Pancreas (tissue), 10 donors: ENCODE data around the gene SLC2A8. TPM values are rescaled to one million over a fixed set of nuclear protein-coding genes. Genes with fewer than 3 reads are reported as not detected.

Experiments
- ATAC-seq, 4 donors: fragments of 200-7000 bp; cut with Tn5 transposase; one replicate each; pipeline versions ENCODE4 v1.8.0 to v1.9.1; 2020; ENCODE audit warnings: mild to moderate bottlenecking in 4 of 4, moderate library complexity in 4 of 4
- DNase-seq, 6 donors: peaks; one replicate each; pipeline ENCODE4 v3.0.0-alpha.2; 2020
- FAIRE-seq: peaks from 2 replicates; lab custom pipeline; 2012; peaks lifted over from hg19 to GRCh38; lab: Jason Lieb, UNC
- H3K27ac ChIP-seq, 4 donors: fragments of 200-600 bp; sonication (generic); 1 replicate in 3 of 4; 2 replicates in 1 of 4; pipeline versions ENCODE4 v1.5.0 to v1.8.0; 2020
- H3K27me3 ChIP-seq, 4 donors: fragments of 200-600 bp; one replicate each; pipeline ENCODE4 v1.8.0; 2021
- H3K36me3 ChIP-seq, 3 donors: fragments of 200-600 bp; sonication (generic) in 1 of 3; one replicate each; pipeline versions ENCODE4 v1.5.0 to v1.8.0; 2020 to 2021
- H3K4me1 ChIP-seq, 3 donors: fragments of 200-600 bp; one replicate each; pipeline ENCODE4 v1.8.0; 2021
- H3K4me3 ChIP-seq, 4 donors: fragments of 200-600 bp; sonication (generic) in 2 of 4; one replicate each; pipeline versions ENCODE4 v1.5.0 to v1.8.0; 2020 to 2021
- H3K9me3 ChIP-seq, 4 donors: fragments of 200-600 bp; one replicate each; pipeline ENCODE4 v1.8.0; 2021
- WGBS, 2 donors: extraction: QIAGEN DNeasy Blood & Tissue Kit; methylation state at CpG; one replicate each; pipeline ENCODE4 v1.1.7; 2013; 5-methylcytosine and 5-hydroxymethylcytosine counted together
- intact Hi-C, 3 donors: fragments of 100-400 bp; cut with DNase I; formaldehyde crosslinking; loops; one replicate each; pipeline versions ENCODE4 v1.11.1 to v1.14.2; 2022
- polyA plus RNA-seq, 2 donors: library from polyadenylated mRNA; stranded (reverse); fragments of 200-250 nt; gene quantifications; one replicate each; pipeline ENCODE4 v1.2.3, GENCODE V29; 2013
- total RNA-seq, 6 donors: library from RNA; stranded (reverse); fragmentation: NEBNext Ultra II Directional in 4 of 6; extraction: Animal tissue kit (Norgen Biotek cat#: 25700) in 4 of 6; gene quantifications; one replicate each; pipeline versions ENCODE4 v1.2.1 to v1.2.4, GENCODE V29; 2021 to 2023
- TF ChIP-seq, protein P1 (sequence below), 4 donors: fragments of 200-600 bp; sonication (generic) in 3 of 4; IDR thresholded peaks; one replicate each; pipeline versions ENCODE4 v1.5.0 to v1.8.0; 2021; ENCODE audit warnings: antibody characterized with exemption in 4 of 4
- donor health status: healthy with polysubstance abuse.
- donor health status: DM: no; HTN: no; CAD: no; lungs with moderate emphysema.
- donor health status: DM: no; HTN: no; CAD: no.
- donor health status: control.
- donor health status: control.
- donor health status: Bipolar disorder and iron deficiency.
- donor health status: DM: yes; HTN: yes; CAD: no.
- donor health status: DM: no; HTN: no; CAD: no.
- donor health status: DM: no; HTN: no; CAD: no.
- donor health status: DM: yes; HTN: yes; CAD: no.

SLC2A8 gene
- total and polyA plus RNA-seq, 8 donors: 5.5 to 18.9 (median 7.7) TPM

DNA sequence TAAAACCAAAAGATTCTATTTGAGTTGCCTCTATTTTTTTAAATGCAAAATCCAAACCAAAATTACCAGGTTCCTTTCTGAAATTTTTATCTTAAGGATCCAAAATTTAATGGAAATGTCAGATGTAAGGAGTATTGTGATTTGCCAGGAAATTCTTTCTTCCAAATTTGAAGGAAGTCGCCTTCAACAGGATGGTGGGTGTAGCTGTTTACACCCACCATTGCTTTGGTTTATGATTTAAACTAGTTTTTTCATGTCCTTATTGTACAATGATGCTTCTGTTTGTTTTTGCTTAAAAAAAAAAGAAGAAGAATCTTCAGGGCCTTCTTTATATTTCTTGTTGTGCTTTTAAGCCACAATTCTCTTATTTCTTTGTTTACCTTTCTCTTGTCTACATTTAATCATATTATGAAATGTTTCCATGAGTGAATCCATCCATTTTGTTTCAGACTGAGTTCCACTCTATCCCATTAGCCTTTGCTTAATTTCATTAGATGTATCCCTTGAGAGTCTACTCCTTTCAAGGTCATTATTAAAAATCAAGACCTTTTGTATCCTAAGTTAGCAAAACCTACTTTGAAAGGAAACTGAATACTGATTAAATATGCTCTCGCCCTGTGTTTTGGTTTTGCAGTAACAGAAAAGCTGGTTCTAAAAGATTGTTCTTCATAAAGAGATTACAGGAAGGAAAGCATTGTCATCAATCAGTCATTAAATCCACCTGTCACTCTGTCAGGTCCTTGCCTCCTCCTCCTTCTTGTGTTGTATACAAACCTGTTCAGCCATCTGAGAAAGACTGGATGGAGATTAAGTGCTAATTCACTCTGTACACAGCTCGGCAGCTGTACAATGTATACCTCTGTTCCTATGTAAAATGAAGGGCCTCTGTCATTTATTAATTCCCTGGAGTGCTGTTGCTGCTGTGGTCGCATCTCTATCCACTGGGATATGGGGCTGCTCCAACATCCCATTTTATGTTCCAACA is 45.5 kb upstream of the SLC2A8 start:
- DNase-seq (no peak), FAIRE-seq (no peak), ATAC-seq (no peak)
- H3K27me3 ChIP-seq: no peaks in the 10 kb centered on the region
- no peak overlapping the region for H3K27ac ChIP-seq
- WGBS, 2 donors: 82 to 89% methylated on average over 4 of the region's 4 CpGs
- no peaks in the 10 kb centered on the region for H3K9me3 ChIP-seq
- TF ChIP-seq, protein P1, sequence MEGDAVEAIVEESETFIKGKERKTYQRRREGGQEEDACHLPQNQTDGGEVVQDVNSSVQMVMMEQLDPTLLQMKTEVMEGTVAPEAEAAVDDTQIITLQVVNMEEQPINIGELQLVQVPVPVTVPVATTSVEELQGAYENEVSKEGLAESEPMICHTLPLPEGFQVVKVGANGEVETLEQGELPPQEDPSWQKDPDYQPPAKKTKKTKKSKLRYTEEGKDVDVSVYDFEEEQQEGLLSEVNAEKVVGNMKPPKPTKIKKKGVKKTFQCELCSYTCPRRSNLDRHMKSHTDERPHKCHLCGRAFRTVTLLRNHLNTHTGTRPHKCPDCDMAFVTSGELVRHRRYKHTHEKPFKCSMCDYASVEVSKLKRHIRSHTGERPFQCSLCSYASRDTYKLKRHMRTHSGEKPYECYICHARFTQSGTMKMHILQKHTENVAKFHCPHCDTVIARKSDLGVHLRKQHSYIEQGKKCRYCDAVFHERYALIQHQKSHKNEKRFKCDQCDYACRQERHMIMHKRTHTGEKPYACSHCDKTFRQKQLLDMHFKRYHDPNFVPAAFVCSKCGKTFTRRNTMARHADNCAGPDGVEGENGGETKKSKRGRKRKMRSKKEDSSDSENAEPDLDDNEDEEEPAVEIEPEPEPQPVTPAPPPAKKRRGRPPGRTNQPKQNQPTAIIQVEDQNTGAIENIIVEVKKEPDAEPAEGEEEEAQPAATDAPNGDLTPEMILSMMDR (IDR thresholded peaks at IDR 0.05): no peak
- H3K4me1 ChIP-seq: peaks cover 0 to 4% (median 0%) of the 10 kb centered on the region in 3 donors
- H3K36me3 ChIP-seq: no peaks in the 10 kb centered on the region
- intact Hi-C loops: no loop called here
- no peak overlapping the region for H3K4me3 ChIP-seq

DNA sequence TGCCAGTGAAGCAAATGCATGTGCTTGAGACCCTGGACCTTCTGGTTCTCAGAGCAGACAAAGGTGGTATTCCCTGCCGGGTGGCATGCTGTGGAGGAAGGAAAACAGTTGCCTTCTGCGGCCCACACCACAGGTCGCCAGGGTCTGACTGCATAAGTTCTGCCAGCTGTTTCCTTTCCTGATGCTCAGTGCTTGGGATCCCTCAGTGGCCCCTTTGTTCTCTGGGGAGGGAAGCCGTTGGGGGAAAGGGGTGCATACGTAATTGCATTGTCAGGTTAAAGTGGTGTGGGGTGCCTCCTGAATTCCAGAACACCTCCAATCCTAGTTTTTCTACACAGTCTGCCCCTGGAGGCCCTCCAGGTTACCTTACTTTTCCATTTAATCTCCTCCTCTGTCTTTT is 43.1 kb upstream of the SLC2A8 start:
- TF ChIP-seq, protein P1 (IDR thresholded peaks at IDR 0.05): no peak

DNA sequence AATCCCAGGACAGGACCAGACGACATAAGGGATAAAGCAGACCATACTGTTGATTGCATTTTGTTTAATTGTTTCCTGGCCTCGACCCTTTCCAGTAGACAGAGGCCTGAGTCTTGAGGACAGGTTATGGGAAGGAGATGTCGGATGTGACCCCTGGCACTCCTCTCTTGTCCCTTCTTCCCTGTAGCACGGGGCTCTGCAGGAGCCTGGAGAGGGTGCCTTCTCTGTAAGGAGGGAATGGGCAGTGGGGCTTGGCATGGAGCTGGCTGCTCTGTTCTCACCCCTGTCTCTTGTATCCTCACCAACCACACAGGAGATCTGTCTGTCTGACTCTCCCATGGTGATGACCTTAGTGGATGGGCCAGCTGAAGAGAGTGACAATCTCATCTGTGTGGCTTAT is 40.1 kb upstream of the SLC2A8 start:
- Histone ChIP-seq H3K9me3 (no peaks in the 10 kb centered on the region), H3K4me3 (no peak overlapping the region), H3K27me3 (no peaks in the 10 kb centered on the region), H3K4me1 (no peaks in the 10 kb centered on the region), H3K36me3 (no peaks in the 10 kb centered on the region), H3K27ac (no peak overlapping the region)
- ATAC-seq (no peak), FAIRE-seq (no peak), DNase-seq (no peak)
- TF ChIP-seq, protein P1 (IDR thresholded peaks at IDR 0.05): no peak
- intact Hi-C loops: no loop called here
- 64 to 77% methylated on average over 3 to 4 of the region's 4 CpGs for WGBS, 2 donors

More for the DNA sequence above, 43.1 kb upstream of the SLC2A8 start:
- no peak overlapping the region for H3K27ac ChIP-seq
- intact Hi-C loops: no loop called here
- 80 to 85% methylated on average over 5 of the region's 5 CpGs for WGBS, 2 donors
- ATAC-seq: no peak
- H3K4me1 ChIP-seq: peaks cover 0 to 4% (median 0%) of the 10 kb centered on the region in 3 donors
- no peaks in the 10 kb centered on the region for H3K9me3 ChIP-seq
- H3K36me3 ChIP-seq: no peaks in the 10 kb centered on the region
- H3K27me3 ChIP-seq: no peaks in the 10 kb centered on the region
- no peak overlapping the region for H3K4me3 ChIP-seq
- FAIRE-seq: no peak
- peak in 1 of 6 donors; percentile 11 for DNase-seq

DNA sequence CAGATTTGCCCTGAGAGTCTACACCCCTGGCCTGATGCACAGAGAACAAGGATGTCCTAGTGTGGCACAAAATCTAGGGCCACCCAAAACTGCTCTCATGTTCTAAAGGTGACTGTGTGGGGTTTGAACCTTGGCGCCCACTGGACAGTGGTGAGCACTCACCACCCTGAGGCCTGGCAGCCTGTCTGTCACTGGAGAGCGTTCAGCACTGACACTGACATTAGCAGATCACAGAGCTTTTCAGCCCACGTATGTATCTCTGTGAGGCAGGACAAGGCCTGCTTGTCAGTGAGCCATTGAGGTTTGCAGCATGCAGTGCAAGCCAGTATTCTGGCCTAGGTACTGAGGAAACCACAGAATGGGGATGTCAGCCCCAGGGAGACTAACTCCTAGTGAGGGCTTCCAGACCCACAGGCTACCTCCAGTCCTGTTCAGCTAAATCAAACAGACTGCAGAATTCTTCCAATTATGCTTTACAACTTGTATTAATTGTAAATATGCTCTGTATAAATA is 38.9 kb upstream of the SLC2A8 start:
- no peak overlapping the region for H3K27ac ChIP-seq
- TF ChIP-seq, protein P1 (IDR thresholded peaks at IDR 0.05): no peak
- H3K27me3 ChIP-seq: no peaks in the 10 kb centered on the region
- H3K9me3 ChIP-seq: no peaks in the 10 kb centered on the region
- H3K4me3 ChIP-seq: no peak overlapping the region
- no peak for ATAC-seq
- 84 to 93% methylated on average over 3 of the region's 3 CpGs for WGBS, 2 donors
- intact Hi-C loops: no loop called here
- no peaks in the 10 kb centered on the region for H3K4me1 ChIP-seq
- no peak for FAIRE-seq
- H3K36me3 ChIP-seq: no peaks in the 10 kb centered on the region
- no peak for DNase-seq
